ENCODE results near the gene KLF18.

DNA sequence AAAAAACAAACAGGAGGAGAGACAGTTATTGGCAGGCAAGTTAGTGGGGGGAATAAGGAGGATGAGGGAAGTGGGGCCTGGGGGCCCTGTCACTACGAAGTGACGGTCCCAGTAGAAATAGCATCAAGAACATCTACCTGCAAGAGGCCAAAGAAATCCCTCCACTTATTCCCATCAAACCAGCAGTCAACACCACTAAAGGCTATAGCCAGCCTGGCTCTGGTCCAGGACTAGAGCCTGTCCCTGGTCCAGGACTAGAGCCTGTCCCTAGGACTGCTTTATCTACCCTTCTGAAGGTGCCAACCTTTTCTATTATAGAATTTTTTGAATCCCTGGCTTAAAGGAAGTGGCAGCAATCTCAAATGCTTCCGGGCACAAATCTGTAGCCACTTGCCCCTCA is 3.2 kb downstream of the KLF18 start:
- TF ChIP-seq EZH2 (IDR thresholded peaks at IDR 0.05; ENCODE audit: low read depth), result no peak
- TF ChIP-seq, protein P1, sequence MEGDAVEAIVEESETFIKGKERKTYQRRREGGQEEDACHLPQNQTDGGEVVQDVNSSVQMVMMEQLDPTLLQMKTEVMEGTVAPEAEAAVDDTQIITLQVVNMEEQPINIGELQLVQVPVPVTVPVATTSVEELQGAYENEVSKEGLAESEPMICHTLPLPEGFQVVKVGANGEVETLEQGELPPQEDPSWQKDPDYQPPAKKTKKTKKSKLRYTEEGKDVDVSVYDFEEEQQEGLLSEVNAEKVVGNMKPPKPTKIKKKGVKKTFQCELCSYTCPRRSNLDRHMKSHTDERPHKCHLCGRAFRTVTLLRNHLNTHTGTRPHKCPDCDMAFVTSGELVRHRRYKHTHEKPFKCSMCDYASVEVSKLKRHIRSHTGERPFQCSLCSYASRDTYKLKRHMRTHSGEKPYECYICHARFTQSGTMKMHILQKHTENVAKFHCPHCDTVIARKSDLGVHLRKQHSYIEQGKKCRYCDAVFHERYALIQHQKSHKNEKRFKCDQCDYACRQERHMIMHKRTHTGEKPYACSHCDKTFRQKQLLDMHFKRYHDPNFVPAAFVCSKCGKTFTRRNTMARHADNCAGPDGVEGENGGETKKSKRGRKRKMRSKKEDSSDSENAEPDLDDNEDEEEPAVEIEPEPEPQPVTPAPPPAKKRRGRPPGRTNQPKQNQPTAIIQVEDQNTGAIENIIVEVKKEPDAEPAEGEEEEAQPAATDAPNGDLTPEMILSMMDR (conservative IDR thresholded peaks at IDR 0.05), result no peak

Measured in PC-9 (cell line).